Mesothelial cell of epicardium (in vitro differentiated cells): ENCODE data around the gene MARCHF3. TPM values are rescaled to one million over a fixed set of nuclear protein-coding genes. Genes with fewer than 3 reads are reported as not detected.
"Not testable (repeated sequence)": the region's sequence is repeated elsewhere in the genome, so short reads cannot be mapped to it uniquely, and the experiment has no call there.

Experiments
- DNase-seq, 2 experiments: peaks; one replicate each; pipeline ENCODE4 v3.0.0; 2021; ENCODE audit warnings: low spot score in 2 of 2; ENCODE audit not compliant: unreplicated experiment in 2 of 2
- H3K27ac Mint-ChIP-seq: 2 replicates; pipeline ENCODE4 v1.8.0; 2021; ENCODE audit warnings: mixed read lengths
- H3K27me3 Mint-ChIP-seq: 2 replicates; pipeline ENCODE4 v1.8.0; 2021; ENCODE audit warnings: low read depth, mixed read lengths
- H3K36me3 Mint-ChIP-seq: 2 replicates; pipeline ENCODE4 v1.8.0; 2021; ENCODE audit warnings: mixed read lengths
- H3K4me1 Mint-ChIP-seq: 2 replicates; pipeline ENCODE4 v1.8.0; 2021; ENCODE audit warnings: mixed read lengths
- H3K4me3 Mint-ChIP-seq: 2 replicates; pipeline ENCODE4 v1.8.0; 2021; ENCODE audit warnings: mild to moderate bottlenecking, moderate library complexity, mixed read lengths
- H3K9me3 Mint-ChIP-seq: 2 replicates; pipeline ENCODE4 v1.8.0; 2021; ENCODE audit warnings: mixed read lengths
- CTCF ChIP-seq: fragments of 200-600 bp; sonication (generic); IDR thresholded peaks from one replicate; pipeline ENCODE4 v1.5.0; 2021; ENCODE audit warnings: antibody characterized with exemption; ENCODE audit not compliant: unreplicated experiment
- total RNA-seq: library from RNA; stranded (reverse); gene quantifications from 3 replicates; pipeline ENCODE4 v1.2.1, GENCODE V29; 2021

The MARCHF3 gene
- total RNA-seq, 1 donor from 2014 or later = 9.4 TPM

DNA sequence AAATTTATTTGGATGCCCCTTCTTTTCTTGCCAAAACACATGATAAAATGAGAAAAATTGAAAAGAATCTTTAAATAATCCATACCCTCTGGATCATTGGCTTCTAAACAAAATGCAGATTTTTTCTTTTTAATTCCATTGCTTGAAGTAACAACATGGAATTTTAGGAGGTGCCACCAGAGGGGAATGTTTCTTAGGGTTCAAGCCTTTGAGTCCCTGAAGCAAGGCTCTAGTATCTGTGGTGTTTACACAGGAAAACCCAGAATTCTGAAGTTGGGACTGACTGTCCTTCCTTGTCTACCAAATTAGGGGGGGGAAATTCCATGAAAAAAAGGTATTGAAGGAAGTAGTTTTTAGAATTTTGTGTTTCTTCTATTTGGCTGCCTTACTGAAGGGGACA lies 184.0 kb downstream of the MARCHF3 start:
- Mint-ChIP-seq H3K9me3 (no peaks in the 10 kb centered on the region), H3K27me3 (peaks cover 37% of the 10 kb centered on the region), H3K4me3 (no peak overlapping the region), H3K27ac (peak overlapping the region; percentile 11), H3K36me3 (peaks cover 2% of the 10 kb centered on the region), H3K4me1 (peaks cover 62% of the 10 kb centered on the region)
- no peak for DNase-seq
- no peak for TF ChIP-seq CTCF

- DNase-seq, H3K36me3 Mint-ChIP-seq, H3K27ac Mint-ChIP-seq, H3K9me3 Mint-ChIP-seq, H3K4me3 Mint-ChIP-seq: not testable (repeated sequence)
- H3K4me1 Mint-ChIP-seq = peaks cover 64% of the 10 kb centered on the region
- peaks cover 42% of the 10 kb centered on the region for H3K27me3 Mint-ChIP-seq
These were observed 184.8 kb downstream of the MARCHF3 start for GRCh38 chr5:126845470-126846070.

DNA sequence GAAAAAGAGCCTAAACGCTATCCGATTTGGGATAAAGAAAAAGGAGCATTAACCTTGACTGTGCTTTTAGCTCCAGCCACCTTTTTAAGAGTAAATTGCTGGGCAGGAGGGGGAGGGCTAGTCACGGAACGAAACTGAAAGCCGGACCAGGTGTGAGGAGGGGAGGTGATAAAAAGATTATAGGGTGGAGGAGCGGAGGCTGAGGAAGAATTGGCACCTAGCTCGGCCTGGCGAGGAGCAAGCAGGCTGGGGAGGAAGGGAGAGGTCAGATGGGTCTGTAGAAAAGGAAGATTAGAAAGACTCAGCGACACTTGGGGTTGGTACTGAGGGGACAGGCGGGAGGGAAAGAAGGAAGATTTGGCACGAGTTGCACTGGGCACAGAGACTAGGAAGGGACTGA lies 187.0 kb downstream of the MARCHF3 start:
- H3K4me1 Mint-ChIP-seq = peaks cover 67% of the 10 kb centered on the region
- not testable (repeated sequence) for DNase-seq, H3K36me3 Mint-ChIP-seq, H3K9me3 Mint-ChIP-seq, H3K27ac Mint-ChIP-seq
- peak overlapping the region; percentile 20 for H3K4me3 Mint-ChIP-seq
- peaks cover 42% of the 10 kb centered on the region for H3K27me3 Mint-ChIP-seq

DNA sequence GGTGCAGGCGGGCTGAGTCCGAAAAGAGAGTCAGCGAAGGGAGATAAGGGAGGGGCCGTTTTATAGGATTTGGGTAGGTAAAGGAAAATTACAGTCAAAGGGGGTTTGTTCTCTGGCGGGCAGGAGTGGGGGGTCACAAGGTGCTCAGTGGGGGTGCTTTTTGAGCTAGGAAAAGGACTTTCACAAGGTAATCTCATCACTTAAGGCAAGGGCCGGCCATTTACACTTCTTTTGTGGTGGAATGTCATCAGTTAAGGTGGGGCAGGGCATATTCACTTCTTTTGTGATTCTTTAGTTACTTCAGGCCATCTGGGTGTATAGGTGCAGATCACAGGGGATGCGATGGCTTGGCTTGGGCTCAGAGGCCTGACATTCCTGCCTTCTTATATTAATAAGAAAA lies 191.0 kb downstream of the MARCHF3 start:
- Mint-ChIP-seq H3K4me1 (peaks cover 43% of the 10 kb centered on the region), H3K36me3 (peaks cover 16% of the 10 kb centered on the region), H3K27me3 (peaks cover 35% of the 10 kb centered on the region)
- not testable (repeated sequence) for DNase-seq, H3K9me3 Mint-ChIP-seq, H3K4me3 Mint-ChIP-seq, H3K27ac Mint-ChIP-seq

DNA sequence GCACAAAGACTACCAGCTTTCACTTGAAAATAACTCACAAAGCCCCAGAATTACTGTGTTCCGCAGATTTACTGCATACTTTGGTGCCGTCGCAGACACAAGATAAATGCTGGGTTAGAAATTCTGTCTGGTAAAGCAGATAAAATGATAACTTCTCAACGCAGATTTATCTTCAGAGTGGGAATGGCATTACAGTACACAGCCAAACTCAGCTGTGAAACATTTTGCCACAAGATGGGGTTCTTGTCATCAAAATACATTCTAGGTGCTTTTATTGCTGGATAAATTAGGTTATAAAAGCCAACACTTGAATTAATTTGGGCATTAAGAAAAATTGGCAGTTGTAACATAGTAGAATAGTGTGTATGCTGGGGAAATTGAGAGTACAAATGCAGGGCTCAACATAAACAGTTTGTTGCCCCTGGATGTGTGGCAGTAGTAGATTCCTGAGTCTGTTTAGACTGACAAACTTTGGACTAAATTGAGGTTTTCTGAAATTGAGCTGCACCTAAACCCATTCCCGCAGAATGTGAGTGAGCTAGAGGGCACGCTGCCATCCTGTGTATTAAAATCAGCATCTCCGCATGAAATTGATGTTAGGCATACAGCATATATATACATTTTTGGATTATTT lies 192.3 kb downstream of the MARCHF3 start:
- Mint-ChIP-seq H3K9me3 (no peaks in the 10 kb centered on the region), H3K27me3 (peaks cover 21% of the 10 kb centered on the region), H3K27ac (peak overlapping the region; percentile 23), H3K4me1 (peaks cover 35% of the 10 kb centered on the region), H3K4me3 (no peak overlapping the region), H3K36me3 (peaks cover 29% of the 10 kb centered on the region)
- TF ChIP-seq CTCF = no peak
- no peak for DNase-seq

DNA sequence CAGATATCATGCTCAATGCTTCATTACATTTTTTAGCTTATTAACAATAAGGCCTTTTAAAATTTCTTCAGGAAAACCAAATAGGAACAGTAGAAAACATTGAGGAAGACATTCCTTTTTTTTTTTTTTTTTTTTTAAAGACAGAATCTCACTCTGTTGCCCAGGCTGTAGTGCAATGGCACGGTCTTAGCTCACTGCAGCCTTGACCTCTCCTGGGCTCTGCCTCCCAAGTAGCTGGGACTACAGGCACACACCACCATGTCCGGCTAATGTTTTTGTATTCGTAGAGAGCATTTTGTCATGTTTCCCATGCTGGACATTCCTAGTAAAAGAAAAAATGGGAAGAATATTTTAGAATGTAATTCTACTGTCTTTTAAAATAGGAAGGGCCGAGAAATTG lies 193.1 kb downstream of the MARCHF3 start:
- H3K9me3 Mint-ChIP-seq = no peaks in the 10 kb centered on the region
- peak overlapping the region; percentile 23 for H3K27ac Mint-ChIP-seq
- no peak for DNase-seq
- TF ChIP-seq CTCF = no peak
- peaks cover 13% of the 10 kb centered on the region for H3K27me3 Mint-ChIP-seq
- H3K36me3 Mint-ChIP-seq = peaks cover 29% of the 10 kb centered on the region
- H3K4me1 Mint-ChIP-seq = peaks cover 33% of the 10 kb centered on the region
- H3K4me3 Mint-ChIP-seq = no peak overlapping the region

- no peak for TF ChIP-seq CTCF
- no peak overlapping the region for H3K27ac Mint-ChIP-seq
- no peak for DNase-seq
- H3K9me3 Mint-ChIP-seq = no peaks in the 10 kb centered on the region
- H3K4me1 Mint-ChIP-seq = peaks cover 29% of the 10 kb centered on the region
- peaks cover 8% of the 10 kb centered on the region for H3K27me3 Mint-ChIP-seq
- no peak overlapping the region for H3K4me3 Mint-ChIP-seq
- H3K36me3 Mint-ChIP-seq = peaks cover 29% of the 10 kb centered on the region
These were observed 193.6 kb downstream of the MARCHF3 start for GRCh38 chr5:126836778-126837177.
